ENCODE results near the gene PFN1.
A peak's percentile ranks its signal among the peaks of the same experiment; 100 is the strongest.

The PFN1 gene

GRCh38 chr17:4945176-4945943, 3.0 kb downstream of the PFN1 start:
- Histone ChIP-seq H3K4me1 (ENCODE audit: control insufficient read depth, insufficient read depth, low read depth, low read length) (peaks cover 34% of the 10 kb centered on the region), H3K9ac (ENCODE audit: low read length) (peak overlapping the region; percentile 97), H2BK5ac (ENCODE audit: low read depth, low read length, poor library complexity, severe bottlenecking) (peak overlapping the region; percentile 33), H3K23ac (ENCODE audit: low read length in 2 of 2) (no peak overlapping the region), H4K8ac (ENCODE audit: low read length) (peak overlapping the region; percentile 45), H2BK15ac (ENCODE audit: low read depth, poor library complexity, severe bottlenecking) (no peak overlapping the region), H3K27me3 (ENCODE audit: control insufficient read depth in 1 of 2, insufficient read depth in 1 of 2, low read length in 2 of 2) (no peaks in the 10 kb centered on the region), H4K91ac (ENCODE audit: low read length) (no peak overlapping the region), H3K36me3 (ENCODE audit: control insufficient read depth in 1 of 2, insufficient read depth in 2 of 2, low read depth in 1 of 2, low read length in 2 of 2) (peaks cover 42 to 51% of the 10 kb centered on the region in 2 experiments), H3K4me3 (ENCODE audit: insufficient read depth in 1 of 2, low read depth in 1 of 2, low read length in 2 of 2) (peak overlapping the region in 1 of 2 experiments; percentile 95), H3K9me3 (ENCODE audit: control insufficient read depth, low read length) (no peaks in the 10 kb centered on the region), H3K27ac (ENCODE audit: low read length, poor library complexity, severe bottlenecking) (peak overlapping the region; percentile 98), H3K14ac (ENCODE audit: low read length in 2 of 2) (no peak overlapping the region), H3K79me1 (replicated peaks; ENCODE audit: low read length, poor library complexity, severe bottlenecking) (no peaks in the 10 kb centered on the region), H2BK120ac (ENCODE audit: low read depth, low read length) (no peak overlapping the region), H2AFZ (ENCODE audit: low read depth, low read length) (no peak overlapping the region), H3K4me2 (ENCODE audit: low read length, poor library complexity, severe bottlenecking) (peak overlapping the region; percentile 93), H3K18ac (ENCODE audit: low read depth in 1 of 2, low read length in 2 of 2) (no peak overlapping the region), H2BK12ac (ENCODE audit: low read length in 2 of 2) (no peak overlapping the region), H3K4ac (ENCODE audit: low read depth in 1 of 2, low read length in 2 of 2) (no peak overlapping the region), H2AK5ac (ENCODE audit: low read length, severe bottlenecking) (peak overlapping the region; percentile 79)
- peak; percentile 93 for DNase-seq
- 64% methylated on average over 7 of the region's 7 CpGs for WGBS

GRCh38 chr17:4944554-4945175, 3.7 kb downstream of the PFN1 start:
- Histone ChIP-seq H3K23ac (ENCODE audit: low read length in 2 of 2) (no peak overlapping the region), H3K9ac (ENCODE audit: low read length) (peak overlapping the region; percentile 97), H2AK5ac (ENCODE audit: low read length, severe bottlenecking) (peak overlapping the region; percentile 67), H3K18ac (ENCODE audit: low read depth in 1 of 2, low read length in 2 of 2) (peak overlapping the region in 1 of 2 experiments; percentile 14), H3K27ac (ENCODE audit: low read length, poor library complexity, severe bottlenecking) (peak overlapping the region; percentile 98), H2BK5ac (ENCODE audit: low read depth, low read length, poor library complexity, severe bottlenecking) (peak overlapping the region; percentile 33), H3K4me3 (ENCODE audit: insufficient read depth in 1 of 2, low read depth in 1 of 2, low read length in 2 of 2) (peak overlapping the region in 1 of 2 experiments; percentile 95), H3K79me1 (replicated peaks; ENCODE audit: low read length, poor library complexity, severe bottlenecking) (no peaks in the 10 kb centered on the region), H4K8ac (ENCODE audit: low read length) (peak overlapping the region; percentile 45), H3K36me3 (ENCODE audit: control insufficient read depth in 1 of 2, insufficient read depth in 2 of 2, low read depth in 1 of 2, low read length in 2 of 2) (peaks cover 42 to 51% of the 10 kb centered on the region in 2 experiments), H2BK12ac (ENCODE audit: low read length in 2 of 2) (no peak overlapping the region), H3K4ac (ENCODE audit: low read depth in 1 of 2, low read length in 2 of 2) (peak overlapping the region in 1 of 2 experiments; percentile 13), H4K91ac (ENCODE audit: low read length) (no peak overlapping the region), H3K27me3 (ENCODE audit: control insufficient read depth in 1 of 2, insufficient read depth in 1 of 2, low read length in 2 of 2) (no peaks in the 10 kb centered on the region), H2BK120ac (ENCODE audit: low read depth, low read length) (no peak overlapping the region), H3K4me1 (ENCODE audit: control insufficient read depth, insufficient read depth, low read depth, low read length) (peaks cover 30% of the 10 kb centered on the region), H2BK15ac (ENCODE audit: low read depth, poor library complexity, severe bottlenecking) (no peak overlapping the region), H3K9me3 (ENCODE audit: control insufficient read depth, low read length) (no peaks in the 10 kb centered on the region), H3K14ac (ENCODE audit: low read length in 2 of 2) (no peak overlapping the region), H3K4me2 (ENCODE audit: low read length, poor library complexity, severe bottlenecking) (peak overlapping the region; percentile 93), H2AFZ (ENCODE audit: low read depth, low read length) (no peak overlapping the region)
- WGBS: 73% methylated on average over 6 of the region's 8 CpGs
- no peak for DNase-seq

GRCh38 chr17:4944163-4944553, 4.2 kb downstream of the PFN1 start:
- Histone ChIP-seq H3K36me3 (ENCODE audit: control insufficient read depth in 1 of 2, insufficient read depth in 2 of 2, low read depth in 1 of 2, low read length in 2 of 2) (peaks cover 42 to 51% of the 10 kb centered on the region in 2 experiments), H3K4ac (ENCODE audit: low read depth in 1 of 2, low read length in 2 of 2) (no peak overlapping the region), H3K79me1 (replicated peaks; ENCODE audit: low read length, poor library complexity, severe bottlenecking) (no peaks in the 10 kb centered on the region), H2BK15ac (ENCODE audit: low read depth, poor library complexity, severe bottlenecking) (no peak overlapping the region), H2BK12ac (ENCODE audit: low read length in 2 of 2) (no peak overlapping the region), H3K18ac (ENCODE audit: low read depth in 1 of 2, low read length in 2 of 2) (no peak overlapping the region), H3K23ac (ENCODE audit: low read length in 2 of 2) (no peak overlapping the region), H3K4me1 (ENCODE audit: control insufficient read depth, insufficient read depth, low read depth, low read length) (peaks cover 28% of the 10 kb centered on the region), H3K4me2 (ENCODE audit: low read length, poor library complexity, severe bottlenecking) (no peak overlapping the region), H3K27me3 (ENCODE audit: control insufficient read depth in 1 of 2, insufficient read depth in 1 of 2, low read length in 2 of 2) (no peaks in the 10 kb centered on the region), H2AFZ (ENCODE audit: low read depth, low read length) (no peak overlapping the region), H3K9ac (ENCODE audit: low read length) (peak overlapping the region; percentile 97), H2BK120ac (ENCODE audit: low read depth, low read length) (no peak overlapping the region), H3K27ac (ENCODE audit: low read length, poor library complexity, severe bottlenecking) (peak overlapping the region; percentile 98), H2AK5ac (ENCODE audit: low read length, severe bottlenecking) (no peak overlapping the region), H3K4me3 (ENCODE audit: insufficient read depth in 1 of 2, low read depth in 1 of 2, low read length in 2 of 2) (no peak overlapping the region), H3K9me3 (ENCODE audit: control insufficient read depth, low read length) (no peaks in the 10 kb centered on the region), H3K14ac (ENCODE audit: low read length in 2 of 2) (no peak overlapping the region), H4K91ac (ENCODE audit: low read length) (no peak overlapping the region), H2BK5ac (ENCODE audit: low read depth, low read length, poor library complexity, severe bottlenecking) (no peak overlapping the region), H4K8ac (ENCODE audit: low read length) (peak overlapping the region; percentile 45)
- DNase-seq: no peak
- WGBS: 88% methylated on average over 2 of the region's 3 CpGs

- no peak overlapping the region for H4K91ac ChIP-seq (ENCODE audit: low read length)
- no peaks in the 10 kb centered on the region for H3K27me3 ChIP-seq (ENCODE audit: control insufficient read depth in 1 of 2, insufficient read depth in 1 of 2, low read length in 2 of 2)
- H3K4me3 ChIP-seq (ENCODE audit: insufficient read depth in 1 of 2, low read depth in 1 of 2, low read length in 2 of 2): no peak overlapping the region
- H3K4me2 ChIP-seq (ENCODE audit: low read length, poor library complexity, severe bottlenecking): no peak overlapping the region
- H2AK5ac ChIP-seq (ENCODE audit: low read length, severe bottlenecking): peak overlapping the region; percentile 13
- no peak overlapping the region for H2BK5ac ChIP-seq (ENCODE audit: low read depth, low read length, poor library complexity, severe bottlenecking)
- H2BK120ac ChIP-seq (ENCODE audit: low read depth, low read length): no peak overlapping the region
- no peaks in the 10 kb centered on the region for H3K9me3 ChIP-seq (ENCODE audit: control insufficient read depth, low read length)
- no peak overlapping the region for H2AFZ ChIP-seq (ENCODE audit: low read depth, low read length)
- no peak overlapping the region for H2BK12ac ChIP-seq (ENCODE audit: low read length in 2 of 2)
- no peak overlapping the region for H2BK15ac ChIP-seq (ENCODE audit: low read depth, poor library complexity, severe bottlenecking)
- H3K36me3 ChIP-seq (ENCODE audit: control insufficient read depth in 1 of 2, insufficient read depth in 2 of 2, low read depth in 1 of 2, low read length in 2 of 2): peaks cover 52 to 58% of the 10 kb centered on the region in 2 experiments
- no peak for DNase-seq
- H3K23ac ChIP-seq (ENCODE audit: low read length in 2 of 2): no peak overlapping the region
- peak overlapping the region; percentile 17 for H3K27ac ChIP-seq (ENCODE audit: low read length, poor library complexity, severe bottlenecking)
- H3K4me1 ChIP-seq (ENCODE audit: control insufficient read depth, insufficient read depth, low read depth, low read length): peaks cover 40% of the 10 kb centered on the region
- no peak overlapping the region for H3K14ac ChIP-seq (ENCODE audit: low read length in 2 of 2)
- H3K4ac ChIP-seq (ENCODE audit: low read depth in 1 of 2, low read length in 2 of 2): no peak overlapping the region
- peak overlapping the region; percentile 97 for H3K9ac ChIP-seq (ENCODE audit: low read length)
- H4K8ac ChIP-seq (ENCODE audit: low read length): no peak overlapping the region
- H3K18ac ChIP-seq (ENCODE audit: low read depth in 1 of 2, low read length in 2 of 2): no peak overlapping the region
- WGBS: 86% methylated on average over 5 of the region's 13 CpGs
- H3K79me1 ChIP-seq (replicated peaks; ENCODE audit: low read length, poor library complexity, severe bottlenecking): peaks cover 10% of the 10 kb centered on the region
These were observed 5.4 kb downstream of the PFN1 start for GRCh38 chr17:4942760-4943508.

Measured in mesenchymal stem cell (in vitro differentiated cells and primary cell).